Astrocyte of the spinal cord (primary cell): ENCODE measurements around the gene FHL2.

Experiments
- DNase-seq: peaks from one replicate; pipeline ENCODE4 v3.0.0; 2011; ENCODE audit warnings: low read depth, low spot score
- H3K4me3 ChIP-seq: 2 replicates; pipeline ENCODE4 v1.5.1; 2011; ENCODE audit warnings: low read depth, mild to moderate bottlenecking, low read length, moderate library complexity
- CTCF ChIP-seq: IDR thresholded peaks from 2 replicates; pipeline ENCODE4 v1.5.1; 2012; ENCODE audit warnings: low read depth, mild to moderate bottlenecking, low read length, inconsistent platforms
- in situ Hi-C: cut with HindIII; loops from 2 replicates; pipeline ENCODE4 v1.10.0; 2017; ENCODE audit warnings: low sequenced_read_pairs

Gene FHL2

GRCh38 chr2:105394951-105395611 lies 3.8 kb downstream of the FHL2 start:
- in situ Hi-C loops = no loop called here
- peak; percentile 64 for DNase-seq
- peak overlapping the region; percentile 100 for H3K4me3 ChIP-seq

GRCh38 chr2:105393373-105394055 lies 5.3 kb downstream of the FHL2 start:
- in situ Hi-C loops = no loop called here
- no peak for TF ChIP-seq CTCF
- no peak overlapping the region for H3K4me3 ChIP-seq
- peak; percentile 87 for DNase-seq

More at GRCh38 chr2:105394951-105395611, 3.8 kb downstream of the FHL2 start:
- TF ChIP-seq CTCF = no peak

GRCh38 chr2:105391763-105392662 lies 6.8 kb downstream of the FHL2 start:
- DNase-seq = no peak
- in situ Hi-C loops = no loop called here
- no peak for TF ChIP-seq CTCF
- H3K4me3 ChIP-seq = no peak overlapping the region

GRCh38 chr2:105391058-105391627 lies 7.7 kb downstream of the FHL2 start:
- DNase-seq = peak; percentile 74
- TF ChIP-seq CTCF = no peak
- H3K4me3 ChIP-seq = no peak overlapping the region
- in situ Hi-C loops = no loop called here

GRCh38 chr2:105390454-105390853 lies 8.4 kb downstream of the FHL2 start:
- H3K4me3 ChIP-seq = no peak overlapping the region
- in situ Hi-C loops = no loop called here
- DNase-seq = no peak
- no peak for TF ChIP-seq CTCF

GRCh38 chr2:105388971-105389381 lies 9.9 kb downstream of the FHL2 start:
- peak; percentile 97 for DNase-seq
- in situ Hi-C loops = no loop called here

More at GRCh38 chr2:105388971-105389381, 9.9 kb downstream of the FHL2 start:
- H3K4me3 ChIP-seq = no peak overlapping the region
- TF ChIP-seq CTCF = no peak
